Loucy (cell line): ENCODE data around the gene C12orf75.

Source experiments
- H2AFZ ChIP-seq: fragments of 200-600 bp; sonication (generic); 2 replicates; pipeline ENCODE4 v1.6.0; 2016; ENCODE audit warnings: antibody characterized with exemption, mild to moderate bottlenecking, low read length, moderate library complexity
- H3F3A ChIP-seq: fragments of 200-600 bp; 2 replicates; pipeline ENCODE4 v1.6.0; 2016; ENCODE audit warnings: antibody characterized with exemption, low read depth, mild to moderate bottlenecking
- H3K27me3 ChIP-seq: fragments of 200-600 bp; sonication (generic); 2 replicates; pipeline ENCODE4 v1.6.1; 2014; ENCODE audit warnings: low read length, mild to moderate bottlenecking; ENCODE audit not compliant: insufficient read depth, poor library complexity, severe bottlenecking
- H3K36me3 ChIP-seq: fragments of 200-600 bp; sonication (generic); 2 replicates; pipeline ENCODE4 v1.6.1; 2016; ENCODE audit warnings: low read length; ENCODE audit not compliant: insufficient read depth
- H3K4me1 ChIP-seq: fragments of 200-600 bp; sonication (generic); 2 replicates; pipeline ENCODE4 v1.5.1; 2014; ENCODE audit warnings: low read length, mild to moderate bottlenecking; ENCODE audit not compliant: insufficient read depth, poor library complexity, severe bottlenecking
- H3K4me2 ChIP-seq: fragments of 200-600 bp; sonication (generic); 2 replicates; pipeline ENCODE4 v1.6.0; 2014; ENCODE audit warnings: antibody characterized with exemption, low read length, low read depth, mild to moderate bottlenecking; ENCODE audit not compliant: poor library complexity, severe bottlenecking
- H3K4me3 ChIP-seq: fragments of 200-600 bp; sonication (generic); 2 replicates; pipeline ENCODE4 v1.5.1; 2014; ENCODE audit warnings: low read length, mild to moderate bottlenecking, mixed read lengths; ENCODE audit not compliant: poor library complexity, severe bottlenecking
- H3K79me2 ChIP-seq: fragments of 200-600 bp; sonication (generic); 2 replicates; pipeline ENCODE4 v1.6.1; 2014; ENCODE audit warnings: low read length; ENCODE audit not compliant: insufficient read depth
- H3K9ac ChIP-seq: fragments of 200-600 bp; sonication (generic); 2 replicates; pipeline ENCODE4 v1.6.0; 2014; ENCODE audit warnings: mild to moderate bottlenecking, low read depth, low read length, moderate library complexity; ENCODE audit not compliant: poor library complexity, severe bottlenecking
- H3K9me2 ChIP-seq: fragments of 200-600 bp; sonication (generic); replicated peaks from 2 replicates; pipeline ENCODE4 v1.6.1; 2016; ENCODE audit warnings: low read depth, low read length, mixed read lengths
- H3K9me3 ChIP-seq: fragments of 200-600 bp; sonication (generic); 2 replicates; pipeline ENCODE4 v1.6.1; 2014; ENCODE audit warnings: mild to moderate bottlenecking, antibody characterized with exemption, low read length, low read depth; ENCODE audit not compliant: insufficient read depth
- H4K20me1 ChIP-seq: fragments of 200-600 bp; sonication (generic); 2 replicates; pipeline ENCODE4 v1.6.0; 2014; ENCODE audit warnings: antibody characterized with exemption, low read length, mild to moderate bottlenecking; ENCODE audit not compliant: insufficient read depth, poor library complexity, severe bottlenecking
- EZH2phosphoT487 ChIP-seq: fragments of 200-600 bp; IDR thresholded peaks from 2 replicates; pipeline ENCODE4 v1.6.1; 2018; ENCODE audit warnings: antibody characterized with exemption, mild to moderate bottlenecking, moderate library complexity, borderline replicate concordance
- TF ChIP-seq, protein P1 (sequence below): fragments of 200-600 bp; sonication (generic); conservative IDR thresholded peaks from 2 replicates; pipeline ENCODE4 v1.5.1; 2014; ENCODE audit warnings: mild to moderate bottlenecking, antibody characterized with exemption, low read length

C12orf75 gene

DNA sequence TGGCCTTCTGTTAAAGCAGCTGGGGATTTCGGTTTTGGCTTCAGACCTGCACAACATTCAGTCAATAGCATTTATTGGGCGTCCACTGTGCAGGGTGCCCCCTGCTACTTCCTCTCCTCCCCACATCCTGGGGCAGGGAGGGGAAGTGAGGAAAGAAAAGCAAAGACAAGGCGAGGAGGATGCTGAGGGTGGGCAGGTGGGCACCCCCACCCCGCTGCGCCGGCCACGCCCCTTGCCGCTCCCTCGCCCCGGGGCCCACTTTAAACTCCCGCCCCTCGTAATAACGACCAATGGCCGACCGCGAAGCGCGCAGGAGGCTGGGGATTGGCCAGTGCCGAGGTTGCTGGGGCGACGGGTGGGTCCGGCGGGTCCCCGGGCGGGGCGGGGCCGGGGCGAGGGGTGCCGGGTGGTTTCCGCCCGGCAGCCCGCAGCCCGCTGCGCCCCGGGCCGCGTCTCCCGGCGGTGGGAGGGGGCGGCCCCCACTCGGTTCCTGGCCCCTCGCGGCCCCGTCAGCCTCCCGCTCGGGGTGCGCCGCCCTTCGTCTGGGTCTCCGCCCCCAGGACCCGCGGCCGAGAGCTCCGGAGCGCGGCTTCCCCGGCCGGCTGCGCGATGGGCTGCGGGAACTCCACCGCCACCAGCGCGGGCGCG is at the start of gene C12orf75:
C12orf75 (plus strand) TSS at position 409 of the 648 bp plus-strand sequence; CDS start at position 610, 201 bp downstream.
- H2AFZ ChIP-seq, result peak within 1 kb of the TSS; percentile 32; the same call in 1 of the 2 replicates
- H3K9me3 ChIP-seq, result no peaks in the 10 kb centered on the region
- peak within 1 kb of the TSS; percentile 89 for H3K9ac ChIP-seq
- H3K27me3 ChIP-seq, result no peaks in the 10 kb centered on the region
- no peaks in the 10 kb centered on the region for H3K36me3 ChIP-seq
- TF ChIP-seq, protein P1, sequence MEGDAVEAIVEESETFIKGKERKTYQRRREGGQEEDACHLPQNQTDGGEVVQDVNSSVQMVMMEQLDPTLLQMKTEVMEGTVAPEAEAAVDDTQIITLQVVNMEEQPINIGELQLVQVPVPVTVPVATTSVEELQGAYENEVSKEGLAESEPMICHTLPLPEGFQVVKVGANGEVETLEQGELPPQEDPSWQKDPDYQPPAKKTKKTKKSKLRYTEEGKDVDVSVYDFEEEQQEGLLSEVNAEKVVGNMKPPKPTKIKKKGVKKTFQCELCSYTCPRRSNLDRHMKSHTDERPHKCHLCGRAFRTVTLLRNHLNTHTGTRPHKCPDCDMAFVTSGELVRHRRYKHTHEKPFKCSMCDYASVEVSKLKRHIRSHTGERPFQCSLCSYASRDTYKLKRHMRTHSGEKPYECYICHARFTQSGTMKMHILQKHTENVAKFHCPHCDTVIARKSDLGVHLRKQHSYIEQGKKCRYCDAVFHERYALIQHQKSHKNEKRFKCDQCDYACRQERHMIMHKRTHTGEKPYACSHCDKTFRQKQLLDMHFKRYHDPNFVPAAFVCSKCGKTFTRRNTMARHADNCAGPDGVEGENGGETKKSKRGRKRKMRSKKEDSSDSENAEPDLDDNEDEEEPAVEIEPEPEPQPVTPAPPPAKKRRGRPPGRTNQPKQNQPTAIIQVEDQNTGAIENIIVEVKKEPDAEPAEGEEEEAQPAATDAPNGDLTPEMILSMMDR, result no peak
- TF ChIP-seq EZH2phosphoT487, result no peak
- H3F3A ChIP-seq, result peaks cover 18% of the 10 kb centered on the region
- peaks cover 50% of the 10 kb centered on the region for H3K79me2 ChIP-seq
- peaks cover 43% of the 10 kb centered on the region for H4K20me1 ChIP-seq
- peak within 1 kb of the TSS; percentile 99 for H3K4me2 ChIP-seq
- peaks cover 75% of the 10 kb centered on the region for H3K4me1 ChIP-seq
- peak within 1 kb of the TSS; percentile 78 for H3K4me3 ChIP-seq
- H3K9me2 ChIP-seq, result no peaks in the 10 kb centered on the region

DNA sequence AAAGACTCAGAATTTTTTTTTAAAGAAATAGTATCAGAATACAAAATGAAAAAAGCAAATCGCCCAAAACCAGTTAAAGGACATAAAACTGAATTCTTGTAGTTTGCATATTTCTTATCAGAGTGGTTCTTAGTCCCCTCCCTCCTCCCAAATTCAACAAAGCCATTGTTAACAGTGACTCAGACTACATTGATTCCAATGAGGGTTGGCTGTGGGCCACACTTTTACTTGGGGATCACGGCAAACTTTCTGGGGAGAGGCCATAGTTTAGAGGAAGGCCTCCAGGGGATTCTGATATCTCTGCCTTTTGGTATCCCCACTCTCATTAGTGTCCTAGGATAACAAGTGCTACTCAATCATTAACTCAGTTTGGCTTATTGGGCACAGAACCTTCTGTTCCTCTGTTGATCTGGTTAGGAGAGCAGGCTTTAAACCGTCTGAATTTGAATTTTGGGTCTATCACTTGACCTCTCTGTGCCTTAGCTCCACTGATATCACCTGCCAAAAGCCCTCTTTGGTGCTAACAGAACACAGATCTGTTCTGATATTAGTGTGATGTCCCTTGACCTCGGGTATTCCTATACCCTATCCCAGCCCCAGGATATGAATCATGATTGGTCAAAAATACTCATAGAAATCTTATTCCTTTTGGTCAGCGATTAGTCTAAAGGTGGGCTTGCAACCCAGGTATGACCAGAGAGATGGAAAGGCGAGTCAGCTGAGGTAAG is 49.4 kb upstream of the C12orf75 start:
- H3K4me2 ChIP-seq, result no peak overlapping the region
- H2AFZ ChIP-seq, result no peak overlapping the region

DNA sequence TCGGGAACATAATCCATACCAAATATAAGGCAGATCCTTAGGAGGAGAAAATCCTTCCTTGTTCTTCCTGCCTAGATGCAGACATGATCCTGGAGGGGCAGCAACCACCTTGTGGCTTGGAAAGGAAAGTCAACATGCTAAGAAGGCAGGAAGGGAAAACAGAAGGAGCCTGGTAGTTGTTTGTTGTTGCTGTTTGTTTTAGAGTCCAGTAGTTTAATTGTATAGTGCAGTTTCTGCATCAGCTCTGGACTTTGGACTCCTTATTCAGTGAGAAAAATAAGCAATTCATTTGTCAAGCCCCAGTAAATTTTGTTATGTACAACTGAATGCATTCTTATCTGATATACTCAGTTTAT is 48.8 kb upstream of the C12orf75 start:
- Histone ChIP-seq H3K4me3 (no peak overlapping the region), H3K27me3 (no peaks in the 10 kb centered on the region), H3K79me2 (no peaks in the 10 kb centered on the region), H3K9me2 (no peaks in the 10 kb centered on the region), H3K9me3 (no peaks in the 10 kb centered on the region; the same call in 1 of the 2 replicates), H3K36me3 (no peaks in the 10 kb centered on the region), H3K4me2 (no peak overlapping the region), H2AFZ (no peak overlapping the region), H3K4me1 (peaks cover under 1% of the 10 kb centered on the region), H4K20me1 (no peaks in the 10 kb centered on the region), H3K9ac (no peak overlapping the region), H3F3A (no peaks in the 10 kb centered on the region)
- no peak for TF ChIP-seq EZH2phosphoT487
- TF ChIP-seq, protein P1, result no peak

More for the DNA sequence above, 49.4 kb upstream of the C12orf75 start:
- H3K9me3 ChIP-seq, result no peaks in the 10 kb centered on the region; the same call in 1 of the 2 replicates
- H3K36me3 ChIP-seq, result no peaks in the 10 kb centered on the region
- H3K27me3 ChIP-seq, result no peaks in the 10 kb centered on the region
- no peak overlapping the region for H3K4me3 ChIP-seq
- no peaks in the 10 kb centered on the region for H3K9me2 ChIP-seq
- no peaks in the 10 kb centered on the region for H3F3A ChIP-seq
- no peak overlapping the region for H3K9ac ChIP-seq
- H3K79me2 ChIP-seq, result no peaks in the 10 kb centered on the region
- no peaks in the 10 kb centered on the region for H4K20me1 ChIP-seq
- peaks cover 4% of the 10 kb centered on the region for H3K4me1 ChIP-seq
- no peak for TF ChIP-seq EZH2phosphoT487
- TF ChIP-seq, protein P1, result no peak
